K562 (cell line): Measurements from ENCODE around the gene VRK3. TPM values are rescaled to one million over a fixed set of nuclear protein-coding genes. Genes with fewer than 3 reads are reported as not detected.

Experiments
- ELF4 ChIP-seq: fragments of 450-650 bp; formaldehyde crosslinking; IDR thresholded peaks from 2 replicates; pipeline ENCODE4 v1.4.0; 2022; ENCODE audit warnings: missing genetic modification characterization
- ESRRA ChIP-seq: fragments of 450-650 bp; IDR thresholded peaks from 2 replicates; pipeline ENCODE4 v1.6.1; 2014; ENCODE audit warnings: low read depth, mild to moderate bottlenecking, moderate library complexity, borderline replicate concordance
- FOSL1 ChIP-seq: fragments of 200-800 bp; sonication (Bioruptor generic); conservative IDR thresholded peaks from 2 replicates; pipeline ENCODE4 v1.6.1; 2016; ENCODE audit warnings: missing genetic modification characterization, missing compliant biosample characterization
- GTF2B ChIP-seq: IDR thresholded peaks from 2 replicates; pipeline ENCODE4 v1.6.1; 2011; ENCODE audit not compliant: insufficient read length; ENCODE audit errors: extremely low read depth
- MYNN ChIP-seq, 2 experiments: sonication (generic); formaldehyde crosslinking in 1 of 2; IDR thresholded peaks; 2 replicates each; pipeline versions ENCODE4 v1.5.0 to v1.6.1; 2016 to 2020; ENCODE audit warnings: antibody characterized with exemption in 1 of 2, missing genetic modification reagents in 1 of 2
- REST ChIP-seq, 2 experiments: fragments of 450-650 bp; formaldehyde crosslinking in 1 of 2; IDR thresholded peaks; 2 replicates each; pipeline versions ENCODE4 v1.4.0 to v1.6.1; 2014 to 2020; ENCODE audit warnings: mild to moderate bottlenecking in 2 of 2, borderline replicate concordance in 1 of 2, low read depth in 1 of 2
- ZNF398 ChIP-seq: fragments of 250-450 bp; sonication (Bioruptor Pico); IDR thresholded peaks from 2 replicates; pipeline ENCODE4 v1.8.0; 2021; ENCODE audit warnings: moderate library complexity, mild to moderate bottlenecking, inconsistent platforms
- ZNF583 ChIP-seq: fragments of 250-450 bp; sonication (Bioruptor Pico); IDR thresholded peaks from 2 replicates; pipeline ENCODE4 v1.4.0; 2020
- polyA plus RNA-seq, 8 experiments: library from polyadenylated mRNA; depleted of rRNA in 4 of 8; stranded (reverse) in 5 of 8; unstranded in 3 of 8; fragments of >200 nt; fragmentation: Nextera tagmentation in 2 of 8; fragmentation: Illumina TruSeq in 1 of 8; extraction: Ambion mirVana in 2 of 8; extraction: Trizol in 1 of 8; gene quantifications; 2 replicates each; pipeline versions ENCODE4 v1.2.1 to v1.2.3, GENCODE V29; 2011 to 2014; ENCODE audit warnings: inconsistent platforms in 1 of 8, missing spikeins in 1 of 8
- total RNA-seq, 7 experiments: library from RNA; depleted of rRNA in 6 of 7; stranded (reverse); fragments of >200 nt in 6 of 7; fragmentation: Illumina TruSeq in 2 of 7; extraction: Trizol in 2 of 7; gene quantifications; 2 replicates each; pipeline versions ENCODE4 v1.2.1 to v1.2.3, GENCODE V29; 2011 to 2021; ENCODE audit warnings: low replicate concordance in 1 of 7

VRK3 gene
- total and polyA plus RNA-seq, 9 of the 15 experiments (the other 6 are each of a cell fraction or from before 2014, with no cell fraction given) = 25.6 to 94.3 (median 42.9) TPM

- TF ChIP-seq REST (IDR thresholded peaks at IDR 0.05; ENCODE audit: borderline replicate concordance) (no peak), REST (CRISPR knock-in tag; IDR thresholded peaks at IDR 0.05; ENCODE audit: low read depth) (peak; percentile 83), MYNN (IDR thresholded peaks at IDR 0.05) (peak; percentile 13; the same call in 1 of the 2 replicates), MYNN (CRISPR knock-in tag; IDR thresholded peaks at IDR 0.05) (no peak), ZNF583 (no peak), FOSL1 (tag) (no peak), ESRRA (peak; percentile 93), GTF2B (no peak), ZNF398 (CRISPR knock-in tag) (no peak), ELF4 (CRISPR knock-in tag) (peak; percentile 98)
- TF ChIP-seq, all 486 proteins: peak for 51
These were observed 91.5 kb downstream of the VRK3 start (continued) for GRCh38 chr19:49933643-49934042.
